Rectal smooth muscle tissue (tissue), 1 donor: ENCODE results near the gene PAMR1.

ENCODE experiments used
- H3K27ac ChIP-seq: one replicate; pipeline ENCODE4 v1.7.0; 2013; ENCODE audit warnings: low read depth, low read length, inconsistent platforms
- H3K27me3 ChIP-seq: one replicate; pipeline ENCODE4 v1.7.0; 2013; ENCODE audit warnings: low read length; ENCODE audit not compliant: control insufficient read depth, insufficient read depth
- H3K36me3 ChIP-seq: one replicate; pipeline ENCODE4 v1.7.0; 2013; ENCODE audit warnings: low read length; ENCODE audit not compliant: control insufficient read depth, insufficient read depth
- H3K4me1 ChIP-seq: one replicate; pipeline ENCODE4 v1.7.0; 2013; ENCODE audit warnings: low read length; ENCODE audit not compliant: control insufficient read depth, insufficient read depth
- H3K4me3 ChIP-seq: one replicate; pipeline ENCODE4 v1.7.0; 2013; ENCODE audit warnings: low read length
- H3K9ac ChIP-seq: one replicate; pipeline ENCODE4 v1.7.0; 2013; ENCODE audit warnings: low read length

Gene PAMR1

DNA sequence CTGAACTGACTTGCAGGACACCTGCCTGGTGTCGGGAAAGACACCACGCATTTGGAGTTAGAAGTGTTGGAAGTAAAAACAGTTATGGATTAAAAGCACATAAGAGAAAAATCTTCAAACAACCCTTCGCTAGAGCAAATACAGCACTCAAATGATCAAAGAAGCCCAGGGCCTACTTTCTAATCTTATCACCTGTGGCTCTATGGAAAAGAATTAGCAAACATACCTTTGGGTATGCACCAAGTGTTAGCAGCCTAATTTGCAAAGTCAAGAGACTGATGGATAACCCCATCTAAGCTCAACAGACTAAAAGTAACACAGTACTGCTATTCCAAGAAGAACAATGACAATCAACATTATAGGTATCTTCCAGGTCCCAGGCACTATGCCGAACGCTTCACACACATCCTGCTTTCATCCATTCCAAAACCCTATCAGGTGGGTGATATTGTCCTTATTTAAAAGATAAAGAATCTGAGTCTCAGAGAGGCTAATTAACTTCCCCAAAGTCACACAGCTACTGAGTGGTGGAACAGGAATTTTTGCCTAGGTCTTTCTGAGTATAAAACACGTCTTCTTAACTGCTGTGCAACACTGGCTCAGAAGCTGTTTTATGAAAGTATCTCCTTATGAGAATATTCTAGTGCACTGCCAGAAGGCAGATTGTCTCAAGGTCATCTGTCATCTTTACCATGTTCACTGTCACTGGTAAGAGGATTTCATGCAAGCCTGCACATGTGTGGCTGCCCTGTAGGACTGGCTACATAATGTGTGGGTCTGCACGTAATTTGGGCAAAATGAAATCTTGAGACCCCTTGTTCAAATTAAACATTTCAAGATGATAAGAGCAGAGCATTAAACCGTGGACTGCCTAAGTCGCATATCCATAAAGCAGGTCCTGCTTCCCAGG is 122.4 kb downstream of the PAMR1 start:
- H3K4me3 ChIP-seq, result no peak overlapping the region
- no peaks in the 10 kb centered on the region for H3K4me1 ChIP-seq
- no peaks in the 10 kb centered on the region for H3K27me3 ChIP-seq
- H3K9ac ChIP-seq, result no peak overlapping the region
- H3K27ac ChIP-seq, result no peak overlapping the region
- H3K36me3 ChIP-seq, result no peaks in the 10 kb centered on the region

DNA sequence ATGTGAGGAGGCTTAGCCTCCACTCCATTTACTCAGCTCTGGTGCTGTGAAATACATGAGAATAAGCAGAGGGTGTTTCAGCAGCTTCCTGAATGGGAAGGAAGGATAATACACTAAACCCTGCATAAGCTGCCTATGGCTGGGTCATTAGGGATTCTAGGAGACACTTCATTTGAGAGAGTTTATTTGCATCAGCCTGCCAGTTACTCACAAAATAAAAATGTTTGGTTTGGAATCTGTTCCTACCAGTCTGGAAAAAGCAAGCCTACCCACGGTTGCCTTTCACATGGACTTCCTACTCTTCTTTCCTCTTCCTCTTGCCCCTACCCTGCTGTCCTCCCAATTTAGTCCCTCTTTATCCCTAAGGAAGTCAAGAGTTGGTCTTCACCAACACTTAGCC is 126.5 kb downstream of the PAMR1 start:
- Histone ChIP-seq H3K27me3 (no peaks in the 10 kb centered on the region), H3K27ac (no peak overlapping the region), H3K4me3 (no peak overlapping the region), H3K36me3 (no peaks in the 10 kb centered on the region), H3K4me1 (no peaks in the 10 kb centered on the region), H3K9ac (no peak overlapping the region)

DNA sequence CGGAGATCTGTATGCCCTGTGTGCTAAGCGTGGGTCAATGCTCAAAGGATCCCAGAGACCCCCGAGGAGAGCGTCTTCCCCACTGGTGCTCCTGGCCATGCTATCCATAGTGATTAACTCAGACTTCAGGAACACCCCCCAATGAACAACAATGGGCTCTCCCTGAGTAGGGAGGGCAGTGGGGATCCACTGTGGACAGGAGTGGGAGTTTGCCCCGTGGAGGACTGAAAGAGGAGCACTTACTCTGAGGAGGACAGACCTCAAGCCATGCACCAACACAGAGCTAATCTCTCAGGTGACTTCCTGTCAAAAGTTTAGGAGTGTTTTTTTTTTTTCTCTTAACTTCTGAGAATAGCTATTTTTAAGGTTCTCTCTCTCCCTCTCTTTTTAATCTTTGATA is 130.5 kb downstream of the PAMR1 start:
- no peaks in the 10 kb centered on the region for H3K4me1 ChIP-seq

DNA sequence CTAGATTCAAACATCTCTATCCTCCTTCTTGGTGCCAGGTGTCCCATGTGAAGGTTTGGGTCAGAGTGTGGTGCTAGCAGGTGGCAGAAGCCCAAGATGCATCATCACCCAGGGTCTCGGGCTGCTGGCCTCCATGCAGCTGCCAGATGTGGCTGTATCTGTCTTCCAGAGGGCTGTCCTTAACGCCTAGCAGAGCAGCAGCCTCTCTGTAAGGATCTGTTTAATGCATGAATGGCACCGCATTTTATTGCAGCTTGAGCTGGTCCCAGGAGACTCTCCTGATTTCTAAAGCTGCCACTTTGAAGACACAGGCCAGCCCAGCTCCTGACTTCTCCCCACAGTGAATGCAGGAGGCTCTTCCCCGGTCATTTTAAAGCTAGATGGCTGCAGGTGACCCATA is 132.3 kb downstream of the PAMR1 start:
- no peaks in the 10 kb centered on the region for H3K4me1 ChIP-seq
- no peak overlapping the region for H3K27ac ChIP-seq
- no peak overlapping the region for H3K4me3 ChIP-seq
- no peaks in the 10 kb centered on the region for H3K36me3 ChIP-seq
- H3K9ac ChIP-seq, result no peak overlapping the region
- H3K27me3 ChIP-seq, result no peaks in the 10 kb centered on the region

More for the DNA sequence above, 130.5 kb downstream of the PAMR1 start:
- H3K4me3 ChIP-seq, result no peak overlapping the region
- H3K36me3 ChIP-seq, result no peaks in the 10 kb centered on the region
- no peak overlapping the region for H3K27ac ChIP-seq
- no peaks in the 10 kb centered on the region for H3K27me3 ChIP-seq
- H3K9ac ChIP-seq, result no peak overlapping the region

DNA sequence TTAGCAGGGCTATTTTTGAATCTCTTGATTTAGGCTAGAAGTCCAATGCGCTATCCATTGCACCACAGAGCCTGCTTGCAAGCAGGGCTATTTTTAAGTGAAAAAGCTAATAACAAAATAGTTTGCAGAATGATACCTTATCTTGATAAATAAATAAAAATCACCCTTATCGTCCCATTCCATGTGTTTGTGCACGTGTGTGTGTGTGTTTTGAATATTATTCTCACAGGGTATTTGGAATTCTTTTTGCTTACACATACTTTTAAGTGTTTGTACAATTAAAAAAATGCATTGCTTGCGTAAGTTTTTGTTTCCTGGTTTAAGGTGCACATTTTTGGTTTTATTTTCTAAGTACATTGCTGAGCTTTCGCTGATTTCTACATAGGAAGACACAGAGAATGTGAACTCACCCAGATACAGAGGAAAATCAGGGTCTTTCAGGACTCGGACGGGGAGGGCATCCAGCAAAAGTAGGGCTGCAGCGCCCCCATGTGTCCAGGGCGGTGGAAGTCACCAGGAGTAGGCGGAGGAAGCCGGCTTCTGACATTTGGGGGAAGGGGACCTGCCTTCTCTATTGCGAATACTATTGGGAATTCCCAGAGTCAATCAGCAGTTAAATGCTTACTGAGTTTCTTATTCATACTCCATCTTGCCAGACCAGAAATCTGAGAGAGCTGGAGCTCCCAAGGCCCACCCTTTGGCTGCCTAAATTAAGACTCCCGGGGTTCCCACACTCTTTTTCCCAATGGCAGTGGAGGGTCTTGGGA is 133.3 kb downstream of the PAMR1 start:
- H3K27me3 ChIP-seq, result no peaks in the 10 kb centered on the region
- peak overlapping the region; percentile 31 for H3K4me3 ChIP-seq
- H3K36me3 ChIP-seq, result no peaks in the 10 kb centered on the region
- no peak overlapping the region for H3K27ac ChIP-seq
- H3K9ac ChIP-seq, result no peak overlapping the region
- no peaks in the 10 kb centered on the region for H3K4me1 ChIP-seq

DNA sequence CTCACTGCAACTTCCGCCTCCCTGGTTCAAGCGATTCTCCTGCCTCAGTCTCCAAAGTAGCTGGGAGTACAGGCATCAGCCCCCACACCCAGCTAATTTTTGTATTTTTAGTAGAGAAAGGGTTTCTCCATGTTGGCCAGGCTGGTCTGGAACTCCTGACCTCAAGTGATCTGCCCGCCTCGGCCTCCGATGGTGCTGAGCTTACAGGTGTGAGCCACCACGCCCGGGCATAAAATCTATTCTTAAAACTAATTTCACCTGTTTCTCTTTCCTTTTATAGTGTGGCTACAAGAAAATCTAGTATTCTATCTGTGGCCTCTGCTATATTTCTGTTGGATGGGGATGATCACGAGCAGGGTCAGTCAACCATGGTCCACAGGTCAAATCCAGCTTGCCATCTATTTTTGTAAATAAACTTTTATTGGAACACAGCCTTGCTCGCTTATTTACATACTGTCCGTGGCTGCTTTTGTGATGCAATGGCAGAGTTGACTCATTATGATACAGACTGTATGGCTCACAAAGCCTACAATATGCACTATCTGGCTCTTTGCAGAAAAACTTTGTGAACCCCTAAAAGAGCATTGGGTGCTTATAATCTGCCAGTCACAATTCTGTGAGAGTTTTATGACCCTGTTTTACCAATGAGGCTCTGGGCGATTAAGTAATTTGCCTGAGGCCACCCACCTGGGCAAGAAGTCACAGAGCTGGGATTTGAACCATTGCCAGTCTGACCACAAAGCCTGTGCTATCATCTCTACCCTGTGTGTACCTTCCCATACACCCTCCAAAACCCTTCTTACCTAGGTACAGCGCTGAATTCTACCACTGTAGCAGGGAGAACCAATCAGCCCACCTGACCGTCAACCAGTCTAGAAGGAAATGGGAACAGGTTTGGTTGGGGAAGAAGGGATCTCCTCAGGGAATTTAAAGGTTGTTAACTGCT is 134.4 kb downstream of the PAMR1 start:
- no peak overlapping the region for H3K4me3 ChIP-seq
- H3K9ac ChIP-seq, result no peak overlapping the region

DNA sequence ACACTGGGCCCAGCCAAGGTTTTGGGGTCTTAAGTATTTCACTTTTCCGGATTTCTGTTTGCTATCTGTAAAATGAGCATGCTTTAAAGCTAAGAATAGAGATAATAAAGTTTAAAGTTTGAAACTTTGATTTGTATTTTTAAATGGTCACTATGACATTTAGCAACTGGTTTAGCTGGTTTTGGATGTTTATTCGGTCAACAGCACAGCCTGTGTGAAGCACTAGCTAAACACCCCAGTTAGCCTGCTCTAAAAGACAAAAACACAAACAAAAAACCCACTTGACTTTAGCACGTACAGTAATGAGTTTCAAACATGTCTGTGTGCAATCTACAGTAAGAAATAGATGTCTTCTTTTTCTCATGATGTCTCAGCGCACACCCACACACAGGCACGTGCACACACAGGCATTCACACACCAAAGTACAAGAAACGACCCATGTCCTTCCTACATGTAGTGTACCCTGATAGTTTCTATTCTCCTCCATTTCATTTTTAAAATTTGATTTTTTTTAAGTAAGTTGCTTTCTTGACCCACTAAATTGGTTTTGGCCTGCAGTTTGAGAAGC is 135.4 kb downstream of the PAMR1 start:
- no peak overlapping the region for H3K27ac ChIP-seq
- no peaks in the 10 kb centered on the region for H3K4me1 ChIP-seq
- no peak overlapping the region for H3K4me3 ChIP-seq
- H3K9ac ChIP-seq, result no peak overlapping the region
- H3K27me3 ChIP-seq, result no peaks in the 10 kb centered on the region
- H3K36me3 ChIP-seq, result no peaks in the 10 kb centered on the region

More for the DNA sequence above, 134.4 kb downstream of the PAMR1 start:
- no peaks in the 10 kb centered on the region for H3K27me3 ChIP-seq
- no peaks in the 10 kb centered on the region for H3K4me1 ChIP-seq
- H3K27ac ChIP-seq, result no peak overlapping the region
- H3K36me3 ChIP-seq, result no peaks in the 10 kb centered on the region

DNA sequence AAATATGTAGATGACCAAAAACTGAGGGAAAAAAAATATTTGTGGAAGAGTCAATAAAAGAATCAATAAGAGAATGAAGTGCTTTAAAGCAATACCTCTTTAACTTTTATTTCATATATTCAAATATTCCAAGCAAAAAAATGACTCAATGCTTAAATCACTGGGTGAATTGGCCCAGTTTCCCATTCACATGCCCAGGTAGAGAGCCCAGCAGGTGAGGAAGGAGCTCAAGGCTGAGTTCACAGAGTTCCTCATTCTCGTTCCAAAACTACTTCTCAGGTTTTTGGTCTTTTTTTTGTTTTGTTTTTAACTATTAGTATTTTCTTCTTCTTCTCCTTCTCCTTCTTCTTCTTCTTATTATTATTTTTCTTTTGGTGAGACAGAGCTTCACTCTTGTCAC is 136.3 kb downstream of the PAMR1 start:
- no peak overlapping the region for H3K27ac ChIP-seq
- no peaks in the 10 kb centered on the region for H3K4me1 ChIP-seq
- no peaks in the 10 kb centered on the region for H3K36me3 ChIP-seq
- no peak overlapping the region for H3K4me3 ChIP-seq
- no peaks in the 10 kb centered on the region for H3K27me3 ChIP-seq
- no peak overlapping the region for H3K9ac ChIP-seq

DNA sequence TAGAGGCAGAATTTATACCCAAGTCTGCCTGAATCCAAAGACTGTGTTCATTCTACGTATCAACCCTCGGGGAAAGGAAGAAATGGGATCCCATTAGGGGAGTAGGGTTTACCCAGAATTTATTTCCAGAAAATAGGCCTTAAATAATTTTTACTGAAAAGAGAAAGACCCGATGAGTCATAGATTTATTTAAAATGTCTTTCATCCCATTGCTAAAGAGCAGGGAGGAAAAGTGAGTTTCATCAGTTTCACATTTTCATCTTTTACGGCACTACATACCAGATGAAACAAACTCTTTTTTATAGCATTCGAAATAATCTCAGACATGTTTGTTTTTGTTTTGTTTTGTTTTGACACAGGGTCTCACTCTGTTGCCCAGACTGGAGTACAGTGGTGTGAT is 137.4 kb downstream of the PAMR1 start:
- H3K27me3 ChIP-seq, result no peaks in the 10 kb centered on the region
- H3K9ac ChIP-seq, result no peak overlapping the region
- no peaks in the 10 kb centered on the region for H3K36me3 ChIP-seq
- H3K4me3 ChIP-seq, result no peak overlapping the region
- H3K4me1 ChIP-seq, result no peaks in the 10 kb centered on the region
- H3K27ac ChIP-seq, result no peak overlapping the region

DNA sequence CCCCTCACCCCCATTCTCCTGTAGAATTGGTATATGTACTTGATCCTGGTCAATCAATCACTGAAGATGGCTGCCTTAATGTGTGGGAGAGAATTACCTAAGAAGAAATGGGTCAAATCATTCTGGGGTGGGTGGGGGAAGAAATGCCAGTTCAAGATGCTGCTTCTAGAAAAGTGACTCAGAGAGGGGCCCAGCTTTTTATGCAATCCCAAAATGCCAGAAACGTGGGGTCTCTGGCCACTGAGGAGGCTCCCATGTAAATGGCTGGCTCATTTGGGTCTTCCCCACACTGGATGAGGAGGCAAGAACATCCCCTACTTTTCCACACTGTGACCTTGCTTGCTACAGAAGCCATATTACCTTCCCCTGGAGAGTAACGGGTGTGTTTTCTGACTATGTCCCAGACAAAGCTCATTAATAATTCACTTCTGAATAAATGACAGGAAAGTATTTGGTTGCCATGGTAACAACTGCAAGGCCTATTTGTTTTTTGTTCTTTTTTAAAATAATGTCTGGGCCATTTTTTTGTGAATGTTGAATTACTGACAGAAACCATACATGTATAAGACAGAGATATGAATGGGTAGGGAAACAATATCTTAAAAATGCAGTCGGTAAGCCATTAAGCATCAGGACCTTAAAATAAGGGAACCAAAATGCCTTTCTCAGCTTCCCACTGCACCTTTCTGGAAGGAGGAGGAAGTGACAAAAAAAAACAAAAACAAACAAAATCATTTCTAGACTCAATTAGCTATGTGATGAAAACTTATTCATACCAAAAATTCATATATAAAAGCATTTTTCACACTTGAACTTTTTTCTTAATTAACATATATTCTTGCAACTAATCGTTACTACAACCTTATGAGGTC is 138.1 kb downstream of the PAMR1 start:
- no peaks in the 10 kb centered on the region for H3K27me3 ChIP-seq
- no peak overlapping the region for H3K9ac ChIP-seq
- H3K4me1 ChIP-seq, result no peaks in the 10 kb centered on the region
- no peak overlapping the region for H3K27ac ChIP-seq
- H3K36me3 ChIP-seq, result no peaks in the 10 kb centered on the region
- H3K4me3 ChIP-seq, result no peak overlapping the region

DNA sequence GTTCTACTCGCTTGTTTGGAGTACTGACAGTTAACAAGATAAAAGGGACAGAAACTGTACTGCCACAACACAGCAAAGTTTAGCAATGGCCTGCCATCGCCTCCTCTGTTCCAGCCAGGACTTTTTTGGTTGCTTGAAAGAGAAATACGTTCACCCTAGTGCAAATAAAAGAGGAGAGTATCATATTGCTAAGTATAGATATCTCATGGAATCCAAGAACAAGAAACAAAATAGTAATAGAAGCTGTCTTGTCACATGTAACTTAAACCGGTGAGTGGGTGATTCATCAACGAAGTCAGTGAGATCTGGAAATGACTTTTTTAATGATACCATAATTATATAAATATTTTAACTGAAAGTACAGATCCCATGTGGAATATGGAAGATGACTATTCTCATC is 141.5 kb downstream of the PAMR1 start:
- Histone ChIP-seq H3K9ac (no peak overlapping the region), H3K27me3 (no peaks in the 10 kb centered on the region), H3K27ac (no peak overlapping the region), H3K4me3 (no peak overlapping the region), H3K4me1 (peaks cover 3% of the 10 kb centered on the region), H3K36me3 (no peaks in the 10 kb centered on the region)
